Measurements from ENCODE around the gene STX16.

The STX16 gene

DNA sequence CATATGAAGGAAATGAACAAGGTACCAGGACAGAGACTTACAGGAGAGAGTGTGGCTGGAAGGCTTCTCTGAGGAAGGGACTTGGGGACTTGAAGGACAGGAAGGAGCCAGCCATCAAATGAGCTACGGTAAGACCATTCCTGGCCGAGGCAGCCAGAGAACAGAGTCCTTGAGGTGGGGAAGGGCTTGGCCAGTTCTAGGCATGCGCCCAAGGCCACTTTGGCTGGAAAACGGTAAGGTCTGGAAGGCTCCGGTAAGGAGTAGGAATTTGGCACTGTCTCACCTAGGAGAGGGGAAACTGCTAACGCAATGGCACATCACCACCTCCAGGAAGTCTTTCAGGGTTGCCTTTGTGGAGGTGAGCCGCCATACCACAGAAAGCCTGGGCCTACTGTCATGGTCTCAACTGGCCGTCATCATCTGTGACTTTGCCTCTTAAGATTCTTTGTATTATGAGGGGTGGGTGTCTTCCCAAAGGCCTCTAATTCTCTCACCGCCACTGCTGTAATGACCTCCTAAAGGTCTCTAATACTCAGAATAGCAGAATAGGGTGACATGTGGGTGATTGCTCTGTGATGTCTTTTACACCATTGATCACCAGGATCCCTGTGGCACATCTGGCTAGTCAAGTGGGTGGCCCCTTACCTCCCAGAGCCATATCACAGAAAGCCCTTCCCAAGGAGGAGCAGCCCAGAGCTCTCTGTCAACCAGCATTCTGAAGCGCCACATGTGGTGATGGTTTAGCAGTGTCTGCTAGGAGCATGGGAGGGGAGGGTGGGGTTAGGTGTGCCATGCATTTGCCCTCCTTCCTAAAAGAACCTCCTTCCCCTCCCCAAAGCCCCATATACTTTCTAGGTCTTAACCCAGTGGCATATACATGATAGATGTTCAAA, 17.7 kb upstream of the STX16 start:
- TF ChIP-seq, protein P1, sequence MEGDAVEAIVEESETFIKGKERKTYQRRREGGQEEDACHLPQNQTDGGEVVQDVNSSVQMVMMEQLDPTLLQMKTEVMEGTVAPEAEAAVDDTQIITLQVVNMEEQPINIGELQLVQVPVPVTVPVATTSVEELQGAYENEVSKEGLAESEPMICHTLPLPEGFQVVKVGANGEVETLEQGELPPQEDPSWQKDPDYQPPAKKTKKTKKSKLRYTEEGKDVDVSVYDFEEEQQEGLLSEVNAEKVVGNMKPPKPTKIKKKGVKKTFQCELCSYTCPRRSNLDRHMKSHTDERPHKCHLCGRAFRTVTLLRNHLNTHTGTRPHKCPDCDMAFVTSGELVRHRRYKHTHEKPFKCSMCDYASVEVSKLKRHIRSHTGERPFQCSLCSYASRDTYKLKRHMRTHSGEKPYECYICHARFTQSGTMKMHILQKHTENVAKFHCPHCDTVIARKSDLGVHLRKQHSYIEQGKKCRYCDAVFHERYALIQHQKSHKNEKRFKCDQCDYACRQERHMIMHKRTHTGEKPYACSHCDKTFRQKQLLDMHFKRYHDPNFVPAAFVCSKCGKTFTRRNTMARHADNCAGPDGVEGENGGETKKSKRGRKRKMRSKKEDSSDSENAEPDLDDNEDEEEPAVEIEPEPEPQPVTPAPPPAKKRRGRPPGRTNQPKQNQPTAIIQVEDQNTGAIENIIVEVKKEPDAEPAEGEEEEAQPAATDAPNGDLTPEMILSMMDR (IDR thresholded peaks at IDR 0.05; ENCODE audit: borderline replicate concordance, insufficient read depth, low read depth, low read length) = no peak
- no peak overlapping the region for H3K4me3 ChIP-seq (ENCODE audit: low read depth, low read length)

DNA sequence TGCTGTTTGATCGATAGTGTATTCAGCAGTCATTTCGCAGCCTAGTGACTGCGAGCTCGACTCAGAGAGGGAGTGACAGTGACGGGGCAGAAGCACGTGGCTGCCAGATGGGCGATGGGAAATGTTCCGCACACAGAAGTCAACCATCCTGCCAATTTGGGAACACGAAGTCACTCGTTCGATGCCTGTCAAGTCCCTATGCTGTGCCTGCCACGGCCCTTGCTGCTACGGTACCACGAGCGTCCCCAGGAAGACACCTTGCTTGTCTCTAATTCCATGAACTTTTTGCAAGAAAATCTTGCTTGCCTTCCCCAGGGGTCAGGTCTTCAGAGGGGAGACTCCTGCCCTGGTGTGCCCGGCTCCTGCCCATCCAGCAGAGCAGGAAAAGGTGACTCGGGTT, 17.0 kb upstream of the STX16 start:
- H3K4me3 ChIP-seq (ENCODE audit: low read depth, low read length) = no peak overlapping the region
- TF ChIP-seq, protein P1 (IDR thresholded peaks at IDR 0.05; ENCODE audit: borderline replicate concordance, insufficient read depth, low read depth, low read length) = no peak

DNA sequence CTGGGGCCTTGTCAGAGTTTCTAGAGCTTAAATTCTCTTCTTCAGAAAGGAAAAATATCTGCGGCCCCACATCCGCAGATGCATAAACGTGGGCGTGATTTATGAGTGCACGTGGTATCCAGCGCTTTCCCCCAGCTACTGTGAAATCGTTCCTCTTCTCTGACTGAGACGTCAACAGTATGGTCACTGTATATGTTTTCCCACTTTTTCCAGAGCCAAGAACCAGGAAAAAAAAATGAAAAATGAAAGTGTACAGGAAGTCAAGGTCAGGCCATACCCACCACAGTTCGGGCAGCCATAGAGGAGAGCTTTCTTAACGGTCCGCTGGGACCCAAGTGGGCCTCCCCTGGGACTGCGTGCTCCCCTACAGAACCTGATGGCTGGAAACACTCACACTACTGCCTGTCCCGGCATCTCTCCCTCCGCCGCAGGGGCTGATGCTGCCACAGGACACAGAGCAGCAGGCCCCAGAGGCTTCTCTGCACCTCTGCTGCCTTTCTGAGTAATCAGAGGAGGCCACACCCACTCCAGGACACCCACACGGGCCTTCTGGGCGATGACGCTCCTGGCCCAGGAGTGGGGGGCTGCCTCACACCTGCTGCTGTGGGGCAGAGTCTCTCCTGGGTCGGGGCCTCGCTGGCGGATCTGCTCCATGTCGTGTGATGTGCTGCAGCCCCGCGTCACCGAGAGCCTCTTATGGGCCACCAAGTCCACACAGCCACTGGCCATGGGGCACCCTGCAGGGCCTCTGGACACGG, 16.4 kb upstream of the STX16 start:
- TF ChIP-seq, protein P1 (IDR thresholded peaks at IDR 0.05; ENCODE audit: borderline replicate concordance, insufficient read depth, low read depth, low read length) = no peak
- no peak overlapping the region for H3K4me3 ChIP-seq (ENCODE audit: low read depth, low read length)

DNA sequence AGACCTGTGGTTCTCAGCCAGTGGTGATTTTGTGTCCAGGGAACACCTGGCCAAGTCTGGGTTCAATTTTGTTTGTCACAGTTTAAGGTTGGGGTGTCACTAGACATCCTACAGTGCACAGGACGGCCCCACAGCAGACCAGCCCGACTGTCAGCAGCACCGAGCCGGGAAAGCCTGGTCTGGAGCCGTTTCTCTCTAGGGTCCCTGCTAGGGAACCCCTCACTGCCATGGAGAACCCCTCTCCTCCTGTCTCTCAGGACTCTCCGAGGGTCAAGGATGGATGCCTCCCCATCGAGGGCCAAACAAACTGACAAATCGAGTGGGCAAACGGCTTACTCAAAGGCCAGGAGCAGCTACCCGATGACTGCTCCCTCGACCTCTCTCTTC, 15.8 kb upstream of the STX16 start:
- no peak overlapping the region for H3K4me3 ChIP-seq (ENCODE audit: low read depth, low read length)
- TF ChIP-seq, protein P1 (IDR thresholded peaks at IDR 0.05; ENCODE audit: borderline replicate concordance, insufficient read depth, low read depth, low read length) = no peak

DNA sequence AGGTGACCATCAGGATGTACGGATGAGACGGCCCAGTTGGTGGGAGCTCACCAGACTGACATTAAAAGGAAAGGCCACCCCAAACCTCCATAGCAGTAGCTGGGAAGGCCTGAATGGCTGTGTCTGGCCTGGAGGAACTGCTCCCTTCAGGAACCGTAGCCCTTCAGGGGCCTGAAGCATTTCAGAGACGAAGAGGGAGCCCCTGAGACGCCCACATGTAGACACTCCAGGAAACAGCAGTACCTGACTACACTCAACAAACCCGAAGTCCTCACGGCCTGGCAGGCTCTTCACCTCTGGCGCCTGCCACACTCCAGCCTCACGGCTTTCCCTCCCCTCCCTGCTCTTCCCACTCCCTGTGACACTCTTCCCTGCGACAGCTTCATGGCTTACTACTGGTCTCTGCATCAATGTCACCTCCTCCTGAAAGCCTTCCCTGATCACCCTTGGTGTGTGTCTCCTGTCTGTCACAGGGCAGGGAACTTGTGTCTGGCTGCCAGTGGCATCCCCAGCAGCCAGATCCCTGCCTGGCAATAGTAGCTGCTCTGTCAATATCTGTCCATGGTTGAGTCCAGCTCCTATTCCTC, 14.6 kb upstream of the STX16 start:
- no peak overlapping the region for H3K4me3 ChIP-seq (ENCODE audit: low read depth, low read length)
- TF ChIP-seq, protein P1 (IDR thresholded peaks at IDR 0.05; ENCODE audit: borderline replicate concordance, insufficient read depth, low read depth, low read length) = no peak

DNA sequence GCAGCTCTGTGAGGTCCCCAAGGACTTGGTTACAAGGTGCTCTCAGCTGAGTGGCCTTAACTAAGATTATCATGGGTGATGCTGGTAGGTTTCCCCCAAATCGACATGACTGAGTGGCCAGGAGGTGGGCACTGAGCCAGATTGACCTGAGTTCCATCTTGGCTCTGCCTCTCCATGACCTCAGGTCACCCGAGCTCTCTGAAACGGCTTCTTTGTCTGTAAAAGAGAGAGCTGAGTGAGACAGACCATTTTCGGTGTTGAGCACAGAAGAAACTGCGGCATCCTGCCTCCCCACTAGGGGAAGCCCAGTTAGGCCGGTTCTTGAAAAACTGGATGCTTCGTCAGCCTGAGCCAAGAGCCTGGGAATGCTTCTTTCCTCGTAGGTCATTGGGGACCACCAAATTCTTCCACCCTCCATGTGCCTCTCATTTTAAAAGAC, 14.1 kb upstream of the STX16 start:
- no peak overlapping the region for H3K4me3 ChIP-seq (ENCODE audit: low read depth, low read length)
- TF ChIP-seq, protein P1 (IDR thresholded peaks at IDR 0.05; ENCODE audit: borderline replicate concordance, insufficient read depth, low read depth, low read length) = peak; percentile 20; the same call in 1 of the 2 replicates

Measured in GM12875 (cell line).